GM12875 (cell line): ENCODE measurements around the gene TOE1.

Experiments
- H3K4me3 ChIP-seq: one replicate; pipeline ENCODE4 v1.5.1; 2011; ENCODE audit warnings: low read depth, low read length, control low read depth
- TF ChIP-seq, protein P1 (sequence below): IDR thresholded peaks from 2 replicates; pipeline ENCODE4 v1.5.1; 2011; ENCODE audit warnings: low read depth, mild to moderate bottlenecking, control low read depth, inconsistent platforms, low read length, moderate library complexity, borderline replicate concordance; ENCODE audit not compliant: insufficient read depth

The TOE1 gene

DNA sequence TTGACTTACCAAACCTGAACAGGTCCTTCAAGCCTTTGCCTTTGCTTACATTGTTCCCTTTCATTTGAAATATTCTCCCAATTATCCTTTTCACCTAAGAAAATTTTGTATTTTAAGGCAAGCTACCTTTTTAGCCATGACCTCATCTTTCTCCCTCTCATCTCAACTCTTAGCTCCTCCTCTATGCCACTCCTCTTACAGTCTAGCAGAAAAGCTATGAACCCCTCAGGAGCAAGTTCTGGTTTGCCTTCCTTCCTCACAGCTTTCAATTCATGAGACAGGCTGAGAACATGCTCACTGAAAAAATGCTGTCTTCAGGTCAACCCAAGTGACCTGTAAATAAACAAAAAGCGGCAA is 8.6 kb downstream of the TOE1 start:
- TF ChIP-seq, protein P1, sequence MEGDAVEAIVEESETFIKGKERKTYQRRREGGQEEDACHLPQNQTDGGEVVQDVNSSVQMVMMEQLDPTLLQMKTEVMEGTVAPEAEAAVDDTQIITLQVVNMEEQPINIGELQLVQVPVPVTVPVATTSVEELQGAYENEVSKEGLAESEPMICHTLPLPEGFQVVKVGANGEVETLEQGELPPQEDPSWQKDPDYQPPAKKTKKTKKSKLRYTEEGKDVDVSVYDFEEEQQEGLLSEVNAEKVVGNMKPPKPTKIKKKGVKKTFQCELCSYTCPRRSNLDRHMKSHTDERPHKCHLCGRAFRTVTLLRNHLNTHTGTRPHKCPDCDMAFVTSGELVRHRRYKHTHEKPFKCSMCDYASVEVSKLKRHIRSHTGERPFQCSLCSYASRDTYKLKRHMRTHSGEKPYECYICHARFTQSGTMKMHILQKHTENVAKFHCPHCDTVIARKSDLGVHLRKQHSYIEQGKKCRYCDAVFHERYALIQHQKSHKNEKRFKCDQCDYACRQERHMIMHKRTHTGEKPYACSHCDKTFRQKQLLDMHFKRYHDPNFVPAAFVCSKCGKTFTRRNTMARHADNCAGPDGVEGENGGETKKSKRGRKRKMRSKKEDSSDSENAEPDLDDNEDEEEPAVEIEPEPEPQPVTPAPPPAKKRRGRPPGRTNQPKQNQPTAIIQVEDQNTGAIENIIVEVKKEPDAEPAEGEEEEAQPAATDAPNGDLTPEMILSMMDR = no peak
- no peak overlapping the region for H3K4me3 ChIP-seq

GRCh38 chr1:45348966-45349677 is 9.2 kb downstream of the TOE1 start:
- TF ChIP-seq, protein P1 = no peak
- H3K4me3 ChIP-seq = no peak overlapping the region

- TF ChIP-seq, protein P1 = no peak
These were observed 11.5 kb downstream of the TOE1 start for GRCh38 chr1:45351508-45351907.

DNA sequence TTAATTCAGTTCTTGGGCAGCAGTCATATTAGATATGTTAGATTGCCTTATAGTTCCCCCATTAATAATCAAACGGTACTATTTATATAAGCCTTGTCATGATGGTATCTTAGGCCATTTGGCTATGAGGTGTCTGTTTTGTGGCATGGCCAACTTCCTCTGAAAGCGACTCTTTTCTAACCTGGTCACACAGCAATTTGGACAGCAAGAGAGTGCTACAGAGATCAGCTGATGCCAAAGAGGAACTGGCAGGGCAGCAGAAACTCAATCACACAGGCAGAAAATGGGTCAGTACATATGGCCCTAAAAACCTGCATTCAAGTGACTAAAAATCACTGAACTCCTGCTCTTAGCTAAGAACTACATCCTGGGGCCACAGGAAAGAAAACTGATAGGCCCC is 13.7 kb downstream of the TOE1 start:
- TF ChIP-seq, protein P1 = no peak

More at GRCh38 chr1:45351508-45351907, 11.5 kb downstream of the TOE1 start:
- no peak overlapping the region for H3K4me3 ChIP-seq

DNA sequence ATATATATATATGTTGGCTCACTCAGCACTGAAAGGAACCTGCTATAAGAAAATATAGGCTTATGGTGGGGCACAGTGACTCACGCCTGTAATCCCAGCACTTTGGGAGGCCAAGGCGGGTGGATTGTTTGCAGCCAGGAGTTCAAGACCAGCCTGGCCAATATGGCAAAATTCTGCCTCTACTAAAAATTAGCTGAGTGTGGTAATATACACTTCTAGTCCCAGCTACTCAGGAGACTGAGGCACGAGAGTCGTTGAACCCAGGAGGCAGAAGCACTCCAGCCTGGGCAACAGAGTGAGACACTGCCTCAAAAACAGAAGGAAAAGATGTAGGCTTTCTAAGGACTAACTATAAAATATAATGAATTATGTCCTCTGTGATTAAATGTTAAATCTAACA is 14.9 kb downstream of the TOE1 start:
- TF ChIP-seq, protein P1 = no peak
- H3K4me3 ChIP-seq = no peak overlapping the region

More for the DNA sequence above, 13.7 kb downstream of the TOE1 start:
- no peak overlapping the region for H3K4me3 ChIP-seq

GRCh38 chr1:45355683-45356082 is 15.7 kb downstream of the TOE1 start:
- TF ChIP-seq, protein P1 = no peak
- no peak overlapping the region for H3K4me3 ChIP-seq

DNA sequence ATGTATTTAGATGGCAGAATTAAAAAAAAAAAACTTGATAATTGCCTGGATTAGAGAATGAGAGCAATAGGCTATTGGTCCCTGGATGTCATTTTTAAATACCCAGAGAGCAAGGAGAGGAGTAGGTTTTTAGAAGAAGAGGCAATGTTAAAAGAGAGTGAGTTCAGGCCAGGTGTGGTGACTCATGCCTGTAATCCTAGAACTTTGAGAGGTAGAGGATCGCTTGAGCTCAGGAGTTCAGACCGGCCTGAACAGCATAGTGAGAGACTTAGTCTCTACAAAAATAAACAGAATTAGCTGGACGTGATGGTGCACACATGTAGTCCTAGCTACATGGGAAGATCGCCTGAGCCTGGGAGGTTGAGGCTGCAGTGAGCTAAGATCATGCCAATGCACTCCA is 16.2 kb downstream of the TOE1 start:
- H3K4me3 ChIP-seq = no peak overlapping the region
- TF ChIP-seq, protein P1 = no peak
